ENCODE measurements around the gene CGRRF1.
A peak's percentile ranks its signal among the peaks of the same experiment; 100 is the strongest.

Gene CGRRF1

GRCh38 chr14:54556535-54556934 lies 46.8 kb downstream of the CGRRF1 start:
- Histone ChIP-seq H3K4me3 (ENCODE audit: low read length) (no peak overlapping the region), H2AFZ (ENCODE audit: low read depth, low read length) (no peak overlapping the region), H3K79me2 (ENCODE audit: low read length) (no peaks in the 10 kb centered on the region), H3K36me3 (replicated peaks; ENCODE audit: low read depth, low read length) (no peaks in the 10 kb centered on the region), H3K9ac (ENCODE audit: low read length) (no peak overlapping the region), H4K20me1 (ENCODE audit: insufficient read depth, low read length) (no peaks in the 10 kb centered on the region), H3K9me3 (ENCODE audit: insufficient read depth, low read length) (no peaks in the 10 kb centered on the region), H3K27me3 (ENCODE audit: low read depth, low read length) (peaks cover 7% of the 10 kb centered on the region), H3K4me2 (ENCODE audit: low read length) (no peak overlapping the region), H3K4me1 (ENCODE audit: low read length) (no peaks in the 10 kb centered on the region; the same call in 1 of the 2 replicates), H3K27ac (ENCODE audit: low read length) (no peak overlapping the region)
- TF ChIP-seq CTCF (IDR thresholded peaks at IDR 0.05; ENCODE audit: low read depth, low read length) (no peak), EZH2phosphoT487 (IDR thresholded peaks at IDR 0.05; ENCODE audit: low read depth) (no peak)

- no peak overlapping the region for H3K9ac ChIP-seq (ENCODE audit: low read length)
- peaks cover 10% of the 10 kb centered on the region for H3K4me1 ChIP-seq (ENCODE audit: low read length)
- H3K27ac ChIP-seq (ENCODE audit: low read length) = no peak overlapping the region
- H3K36me3 ChIP-seq (replicated peaks; ENCODE audit: low read depth, low read length) = no peaks in the 10 kb centered on the region
- no peak overlapping the region for H3K4me3 ChIP-seq (ENCODE audit: low read length)
- no peaks in the 10 kb centered on the region for H3K79me2 ChIP-seq (ENCODE audit: low read length)
- H2AFZ ChIP-seq (ENCODE audit: low read depth, low read length) = no peak overlapping the region
- H3K4me2 ChIP-seq (ENCODE audit: low read length) = no peak overlapping the region
- TF ChIP-seq CTCF (IDR thresholded peaks at IDR 0.05; ENCODE audit: low read depth, low read length) (no peak), EZH2phosphoT487 (IDR thresholded peaks at IDR 0.05; ENCODE audit: low read depth) (no peak)
- no peaks in the 10 kb centered on the region for H4K20me1 ChIP-seq (ENCODE audit: insufficient read depth, low read length)
- H3K27me3 ChIP-seq (ENCODE audit: low read depth, low read length) = peaks cover 16% of the 10 kb centered on the region
- H3K9me3 ChIP-seq (ENCODE audit: insufficient read depth, low read length) = no peaks in the 10 kb centered on the region
Observed at GRCh38 chr14:54562334-54562733, 52.6 kb downstream of the CGRRF1 start.

- H3K4me3 ChIP-seq (ENCODE audit: low read length) = peak overlapping the region; percentile 90
- no peak overlapping the region for H2AFZ ChIP-seq (ENCODE audit: low read depth, low read length)
- H3K9ac ChIP-seq (ENCODE audit: low read length) = no peak overlapping the region
Observed at GRCh38 chr14:54564071-54564867, 54.6 kb downstream of the CGRRF1 start.

More at GRCh38 chr14:54564071-54564867, 54.6 kb downstream of the CGRRF1 start:
- Histone ChIP-seq H4K20me1 (ENCODE audit: insufficient read depth, low read length) (no peaks in the 10 kb centered on the region), H3K27ac (ENCODE audit: low read length) (no peak overlapping the region), H3K4me2 (ENCODE audit: low read length) (peak overlapping the region; percentile 99), H3K27me3 (ENCODE audit: low read depth, low read length) (peaks cover 24% of the 10 kb centered on the region), H3K9me3 (ENCODE audit: insufficient read depth, low read length) (no peaks in the 10 kb centered on the region), H3K36me3 (replicated peaks; ENCODE audit: low read depth, low read length) (no peaks in the 10 kb centered on the region), H3K4me1 (ENCODE audit: low read length) (peaks cover 10% of the 10 kb centered on the region), H3K79me2 (ENCODE audit: low read length) (no peaks in the 10 kb centered on the region)
- peak; percentile 83 for TF ChIP-seq CTCF (IDR thresholded peaks at IDR 0.05; ENCODE audit: low read depth, low read length)
- TF ChIP-seq EZH2phosphoT487 (IDR thresholded peaks at IDR 0.05; ENCODE audit: low read depth) = no peak

Data from OCI-LY3 (cell line).